ENCODE measurements around the gene XPNPEP1.
A peak's percentile ranks its signal among the peaks of the same experiment; 100 is the strongest.

Gene XPNPEP1

GRCh38 chr10:109863775-109864174 lies 59.5 kb downstream of the XPNPEP1 start:
- DNase-seq (ENCODE audit: low read depth) = no peak

GRCh38 chr10:109862738-109863137 lies 60.6 kb downstream of the XPNPEP1 start:
- DNase-seq (ENCODE audit: low read depth) = no peak

GRCh38 chr10:109862041-109862440 lies 61.3 kb downstream of the XPNPEP1 start:
- DNase-seq (ENCODE audit: low read depth) = no peak

GRCh38 chr10:109861081-109861480 lies 62.2 kb downstream of the XPNPEP1 start:
- no peak for DNase-seq (ENCODE audit: low read depth)

- no peak for DNase-seq (ENCODE audit: low read depth)
Observed at GRCh38 chr10:109859221-109859620, 64.1 kb downstream of the XPNPEP1 start.

- no peak for DNase-seq (ENCODE audit: low read depth)
Observed at GRCh38 chr10:109855746-109856145, 67.6 kb downstream of the XPNPEP1 start.

- no peak for DNase-seq (ENCODE audit: low read depth)
Observed at GRCh38 chr10:109853921-109854320, 69.4 kb downstream of the XPNPEP1 start.

GRCh38 chr10:109852475-109853037 lies 70.8 kb downstream of the XPNPEP1 start:
- DNase-seq (ENCODE audit: low read depth) = peak; percentile 66

- no peak for DNase-seq (ENCODE audit: low read depth)
Observed at GRCh38 chr10:109851616-109852474, 71.5 kb downstream of the XPNPEP1 start.

- DNase-seq (ENCODE audit: low read depth) = no peak
Observed at GRCh38 chr10:109846832-109847231, 76.5 kb downstream of the XPNPEP1 start.

GRCh38 chr10:109845308-109845707 lies 78.0 kb downstream of the XPNPEP1 start:
- no peak for DNase-seq (ENCODE audit: low read depth)

- DNase-seq (ENCODE audit: low read depth) = no peak
Observed at GRCh38 chr10:109838592-109839244, 84.6 kb downstream of the XPNPEP1 start.

- DNase-seq (ENCODE audit: low read depth) = no peak
Observed at GRCh38 chr10:109837384-109837783, 85.9 kb downstream of the XPNPEP1 start.

GRCh38 chr10:109835257-109835656 lies 88.1 kb downstream of the XPNPEP1 start:
- DNase-seq (ENCODE audit: low read depth) = no peak

GRCh38 chr10:109831846-109832245 lies 91.5 kb downstream of the XPNPEP1 start:
- DNase-seq (ENCODE audit: low read depth) = no peak

GRCh38 chr10:109824206-109824605 lies 99.1 kb downstream of the XPNPEP1 start:
- no peak for DNase-seq (ENCODE audit: low read depth)

GRCh38 chr10:109823196-109823595 lies 100.1 kb downstream of the XPNPEP1 start:
- DNase-seq (ENCODE audit: low read depth) = no peak

- no peak for DNase-seq (ENCODE audit: low read depth)
Observed at GRCh38 chr10:109821672-109822071, 101.6 kb downstream of the XPNPEP1 start.

- DNase-seq (ENCODE audit: low read depth) = no peak
Observed at GRCh38 chr10:109820620-109821405, 102.5 kb downstream of the XPNPEP1 start.

- no peak for DNase-seq (ENCODE audit: low read depth)
Observed at GRCh38 chr10:109819807-109820206, 103.5 kb downstream of the XPNPEP1 start.
